ENCODE results near the gene ARHGAP26.

GRCh38 chr5:143236682-143237081 is 466.5 kb downstream of the ARHGAP26 start:
- TF ChIP-seq CTCF (IDR thresholded peaks at IDR 0.05), result no peak
- no peak for TF ChIP-seq POLR2A (IDR thresholded peaks at IDR 0.05)

All from lower leg skin (tissue), 3 donors.